Measurements from ENCODE around the gene ABCC3. TPM values are rescaled to one million over a fixed set of nuclear protein-coding genes. Genes with fewer than 3 reads are reported as not detected.

Gene ABCC3
- total and polyA plus RNA-seq, 2 donors (not counting 3 experiments of a cell fraction or from before 2014, with no cell fraction given) = 1.1 to 2.6 TPM

DNA sequence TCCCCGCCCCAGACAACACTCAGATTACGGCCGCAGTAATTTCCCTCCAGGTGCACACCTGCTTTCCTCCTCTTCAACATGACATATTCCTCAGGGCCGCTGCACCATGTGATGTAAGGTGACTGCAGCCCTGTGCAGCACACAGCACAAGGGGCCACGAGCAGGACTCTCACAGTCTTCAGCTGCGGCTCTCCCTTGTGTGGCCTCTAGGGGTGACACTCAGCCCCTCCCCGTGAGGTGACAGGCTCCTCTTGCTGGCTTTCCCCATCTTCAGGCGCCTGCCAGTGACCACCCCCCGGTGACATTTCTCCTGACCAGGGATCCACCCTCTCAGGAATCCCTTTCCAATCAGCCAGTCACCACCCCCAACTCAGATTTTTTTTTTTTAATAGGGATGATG, 31.3 kb upstream of the ABCC3 start:
- no peaks in the 10 kb centered on the region for H3K79me2 ChIP-seq (ENCODE audit: control insufficient read depth, insufficient read depth, low read length)
- H3K4me2 ChIP-seq (ENCODE audit: insufficient read depth, low read length) = no peak overlapping the region
- CTCF ChIA-PET = no interaction called here
- H3K9ac ChIP-seq (replicated peaks; ENCODE audit: extremely low read depth, insufficient read depth, low read length) = no peak overlapping the region
- intact Hi-C loops (cut with micrococcal nuclease) = loop anchor here (5.0 kb wide), 1 partner anchor 41 kb away; the partner anchor contains the start of gene CACNA1G
- H3K27me3 ChIP-seq (ENCODE audit: control insufficient read depth in 2 of 2, insufficient read depth in 2 of 2, low read length in 2 of 2) = peaks cover 2 to 3% of the 10 kb centered on the region in 2 experiments
- H3K36me3 ChIP-seq (ENCODE audit: control insufficient read depth in 2 of 2, extremely low read depth in 1 of 2, insufficient read depth in 2 of 2, low read length in 2 of 2) = no peaks in the 10 kb centered on the region
- no peak overlapping the region for H2AFZ ChIP-seq (ENCODE audit: low read depth, low read length)
- H3K9me1 ChIP-seq (replicated peaks; ENCODE audit: control insufficient read depth, extremely low read depth, insufficient read depth, low read length) = no peaks in the 10 kb centered on the region
- POLR2A ChIA-PET = no interaction called here
- DNase-seq (ENCODE audit: low read depth, low spot score) (no peak), FAIRE-seq (no peak)
- dilution Hi-C loops (cut with MboI; ENCODE audit: extremely low pct_ligation_motif_present, low sequenced_read_pairs) = no loop called here
- TF ChIP-seq MYC (IDR thresholded peaks at IDR 0.05; ENCODE audit: low read depth, low read length) = no peak
- TF ChIP-seq POLR2AphosphoS5 (IDR thresholded peaks at IDR 0.05; ENCODE audit: insufficient read depth, low read depth, low read length) = no peak
- no peak for TF ChIP-seq POLR2A (IDR thresholded peaks at IDR 0.05; ENCODE audit: low read depth, low read length)
- TF ChIP-seq EZH2 (IDR thresholded peaks at IDR 0.05; ENCODE audit: borderline replicate concordance, low read depth, low read length, severe bottlenecking) = no peak
- TF ChIP-seq GATA2 (IDR thresholded peaks at IDR 0.05; ENCODE audit: insufficient read depth, insufficient read length, low read depth, low read length) = no peak
- TF ChIP-seq MAX (IDR thresholded peaks at IDR 0.05; ENCODE audit: insufficient read depth, insufficient read length) = no peak
- TF ChIP-seq JUN (IDR thresholded peaks at IDR 0.05; ENCODE audit: borderline replicate concordance, insufficient read depth, insufficient read length, low read depth) = no peak
- TF ChIP-seq, protein P1, sequence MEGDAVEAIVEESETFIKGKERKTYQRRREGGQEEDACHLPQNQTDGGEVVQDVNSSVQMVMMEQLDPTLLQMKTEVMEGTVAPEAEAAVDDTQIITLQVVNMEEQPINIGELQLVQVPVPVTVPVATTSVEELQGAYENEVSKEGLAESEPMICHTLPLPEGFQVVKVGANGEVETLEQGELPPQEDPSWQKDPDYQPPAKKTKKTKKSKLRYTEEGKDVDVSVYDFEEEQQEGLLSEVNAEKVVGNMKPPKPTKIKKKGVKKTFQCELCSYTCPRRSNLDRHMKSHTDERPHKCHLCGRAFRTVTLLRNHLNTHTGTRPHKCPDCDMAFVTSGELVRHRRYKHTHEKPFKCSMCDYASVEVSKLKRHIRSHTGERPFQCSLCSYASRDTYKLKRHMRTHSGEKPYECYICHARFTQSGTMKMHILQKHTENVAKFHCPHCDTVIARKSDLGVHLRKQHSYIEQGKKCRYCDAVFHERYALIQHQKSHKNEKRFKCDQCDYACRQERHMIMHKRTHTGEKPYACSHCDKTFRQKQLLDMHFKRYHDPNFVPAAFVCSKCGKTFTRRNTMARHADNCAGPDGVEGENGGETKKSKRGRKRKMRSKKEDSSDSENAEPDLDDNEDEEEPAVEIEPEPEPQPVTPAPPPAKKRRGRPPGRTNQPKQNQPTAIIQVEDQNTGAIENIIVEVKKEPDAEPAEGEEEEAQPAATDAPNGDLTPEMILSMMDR (IDR thresholded peaks at IDR 0.05; ENCODE audit: extremely low read depth in 1 of 2, insufficient read depth in 1 of 2, low read depth in 1 of 2, low read length in 2 of 2) = peak in 1 of 2 donors; percentile 29
- no peak overlapping the region for H3K27ac ChIP-seq (ENCODE audit: insufficient read depth, low read depth, low read length)
- no peak overlapping the region for H3K4me3 ChIP-seq (replicated peaks in 1 of 3; ENCODE audit: insufficient read depth in 1 of 3, low read depth in 1 of 3, low read length in 3 of 3)
- no peaks in the 10 kb centered on the region for H4K20me1 ChIP-seq (replicated peaks; ENCODE audit: control insufficient read depth, extremely low read depth, insufficient read depth, low read length)
- no peaks in the 10 kb centered on the region for H3K9me3 ChIP-seq (replicated peaks; ENCODE audit: control insufficient read depth, insufficient read depth, low read length)
- no TSS peak for BruUV-seq (replicated peaks)
- peaks cover 13% of the 10 kb centered on the region for H3K4me1 ChIP-seq (ENCODE audit: control insufficient read depth, extremely low read depth, insufficient read depth, low read length)

Data from endothelial cell of umbilical vein (primary cell).